Uterus (tissue), 2 donors: ENCODE results near the gene CLEC5A.

Source experiments
- CTCF ChIP-seq, 4 experiments: fragments of 200-600 bp in 2 of 4; fragments of 450-650 bp in 2 of 4; sonication (generic) in 2 of 4; IDR thresholded peaks; one replicate each; pipeline ENCODE4 v1.5.1; 2016 to 2019; ENCODE audit warnings: antibody characterized with exemption in 4 of 4, mild to moderate bottlenecking in 2 of 4, moderate library complexity in 1 of 4
- POLR2A ChIP-seq, 2 donors: fragments of 450-650 bp; IDR thresholded peaks; one replicate each; pipeline ENCODE4 v1.6.1; 2016; ENCODE audit warnings: antibody characterized with exemption in 2 of 2, mild to moderate bottlenecking in 1 of 2, moderate library complexity in 1 of 2

DNA sequence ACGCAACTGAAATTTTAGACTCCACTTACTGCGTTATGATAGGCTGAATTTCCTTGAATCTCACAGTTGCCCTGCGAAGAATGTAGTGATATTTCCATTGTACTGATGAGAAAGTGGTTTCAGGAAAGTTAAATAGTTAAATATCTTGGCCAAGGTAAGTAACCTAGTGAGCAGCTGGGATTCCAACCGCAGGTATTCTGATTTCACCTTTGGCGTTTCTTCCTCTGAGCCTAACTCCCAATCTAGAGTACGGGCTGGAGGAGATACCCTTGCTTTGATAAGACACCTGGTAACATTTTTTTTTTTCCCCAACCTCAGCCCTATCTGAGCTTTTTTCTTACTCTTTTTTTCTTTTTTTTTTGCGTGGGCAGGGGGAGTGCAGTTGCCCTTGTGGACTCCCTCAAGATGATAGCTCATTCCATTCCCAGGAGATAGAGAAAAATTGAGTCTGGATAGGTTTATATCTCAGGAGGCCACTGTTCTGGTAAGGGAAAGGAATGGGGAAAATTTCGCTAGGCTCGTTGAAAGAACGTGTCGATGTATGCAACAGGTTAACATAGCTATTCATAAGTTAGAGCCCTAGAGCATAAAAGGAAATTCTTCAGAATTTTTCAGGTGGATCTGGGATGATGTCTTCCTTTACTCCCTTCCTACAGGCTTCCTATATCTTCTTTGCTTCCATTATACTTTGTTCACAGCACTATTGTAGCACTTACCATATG is 29.9 kb upstream of the CLEC5A start:
- no peak for TF ChIP-seq POLR2A (IDR thresholded peaks at IDR 0.05)
- TF ChIP-seq CTCF (IDR thresholded peaks at IDR 0.05): no peak
